B cell (primary cell): Measurements from ENCODE around the gene CAPN12. TPM values are rescaled to one million over a fixed set of nuclear protein-coding genes. Genes with fewer than 3 reads are reported as not detected.

ENCODE experiments used
- ATAC-seq: fragments of 200-7000 bp; cut with Tn5 transposase; one replicate; pipeline ENCODE4 v1.10.0; 2021; ENCODE audit warnings: low read depth, mild to moderate bottlenecking, moderate number of reproducible peaks, moderate library complexity
- CTCF ChIA-PET: fragments of 350-600 bp; sonication (Branson Sonifier 250); formaldehyde crosslinking; loops from one replicate; lab custom pipeline; 2021; ENCODE audit warnings: antibody characterized with exemption, inconsistent platforms; lab: Charles Lee
- POLR2A ChIA-PET: fragments of 350-600 bp; sonication (Branson Sonifier 250); formaldehyde crosslinking; loops from one replicate; lab custom pipeline; 2021; ENCODE audit warnings: antibody characterized with exemption; lab: Charles Lee
- DNase-seq: peaks from one replicate; pipeline ENCODE4 v3.0.0; 2013
- H2AFZ ChIP-seq: 2 replicates; pipeline ENCODE4 v1.6.1; 2012; ENCODE audit warnings: mild to moderate bottlenecking, low read depth, low read length; ENCODE audit not compliant: insufficient read depth, poor library complexity, severe bottlenecking
- H3K27ac ChIP-seq, 2 donors: 1 replicate in 1 of 2; 2 replicates in 1 of 2; pipeline ENCODE4 v1.5.1; 2012 to 2013; ENCODE audit warnings: low read length in 2 of 2, mild to moderate bottlenecking in 2 of 2, moderate library complexity in 1 of 2
- H3K27me3 ChIP-seq, 4 experiments: fragments of 200-600 bp in 1 of 4; sonication (generic) in 1 of 4; replicated peaks in 1 of 4; 1 replicate in 2 of 4; 2 replicates in 2 of 4; pipeline versions ENCODE4 v1.6.1 to v1.7.0; 2013 to 2016; ENCODE audit warnings: low read length in 3 of 4, mild to moderate bottlenecking in 2 of 4, mixed read lengths in 1 of 4, moderate library complexity in 1 of 4; ENCODE audit not compliant: insufficient read depth in 4 of 4, control insufficient read depth in 3 of 4; ENCODE audit errors: control extremely low read depth in 1 of 4
- H3K36me3 ChIP-seq, 2 experiments: replicated peaks in 1 of 2; 1 replicate in 1 of 2; 2 replicates in 1 of 2; pipeline versions ENCODE4 v1.6.1 to v1.7.1; 2013; ENCODE audit warnings: low read length in 1 of 2; ENCODE audit not compliant: insufficient read depth in 2 of 2, control insufficient read depth in 1 of 2; ENCODE audit errors: control extremely low read depth in 1 of 2, extremely low read depth in 1 of 2
- H3K4me1 ChIP-seq, 2 donors: fragments of 200-600 bp in 1 of 2; sonication (generic) in 1 of 2; 1 replicate in 1 of 2; 2 replicates in 1 of 2; pipeline versions ENCODE4 v1.5.1 to v1.6.1; 2013 to 2017; ENCODE audit warnings: low read length in 2 of 2; ENCODE audit not compliant: control insufficient read depth in 2 of 2, insufficient read depth in 2 of 2
- H3K4me2 ChIP-seq: replicated peaks from 2 replicates; pipeline ENCODE3; 2012; ENCODE audit warnings: mild to moderate bottlenecking, low read depth, low read length; ENCODE audit not compliant: poor library complexity, severe bottlenecking
- H3K4me3 ChIP-seq, 5 experiments: fragments of 200-600 bp in 1 of 5; sonication (generic) in 1 of 5; 1 replicate in 3 of 5; 2 replicates in 2 of 5; pipeline versions ENCODE4 v1.5.1 to v1.7.0; 2011 to 2016; ENCODE audit warnings: low read length in 4 of 5, mild to moderate bottlenecking in 4 of 5, low read depth in 2 of 5, control low read depth in 1 of 5, moderate library complexity in 1 of 5; ENCODE audit not compliant: insufficient read depth in 1 of 5; ENCODE audit errors: control extremely low read depth in 1 of 5, extremely low read depth in 1 of 5
- H3K79me2 ChIP-seq: fragments of 200-600 bp; sonication (generic); one replicate; pipeline ENCODE4 v1.6.0; 2016; ENCODE audit warnings: low read length; ENCODE audit not compliant: control insufficient read depth, insufficient read depth
- H3K9ac ChIP-seq: fragments of 200-600 bp; sonication (generic); 2 replicates; pipeline ENCODE4 v1.6.1; 2017; ENCODE audit warnings: mild to moderate bottlenecking, low read length, moderate library complexity
- H3K9me3 ChIP-seq, 3 donors: one replicate each; pipeline versions ENCODE4 v1.6.1 to v1.7.1; 2013; ENCODE audit warnings: low read length in 2 of 3; ENCODE audit not compliant: control insufficient read depth in 2 of 3, insufficient read depth in 1 of 3; ENCODE audit errors: control extremely low read depth in 1 of 3
- H4K20me1 ChIP-seq: 2 replicates; pipeline ENCODE4 v1.6.0; 2012; ENCODE audit warnings: mild to moderate bottlenecking, low read length; ENCODE audit not compliant: insufficient read depth, control insufficient read depth, poor library complexity, severe bottlenecking
- H3K27ac Mint-ChIP-seq: one replicate; pipeline ENCODE4 v1.8.0; 2021; ENCODE audit warnings: mixed read lengths
- H3K27me3 Mint-ChIP-seq: one replicate; pipeline ENCODE4 v1.8.0; 2021; ENCODE audit warnings: mixed read lengths
- H3K4me1 Mint-ChIP-seq: one replicate; pipeline ENCODE4 v1.8.0; 2021; ENCODE audit warnings: mixed read lengths
- H3K4me3 Mint-ChIP-seq: one replicate; pipeline ENCODE4 v1.8.0; 2021; ENCODE audit warnings: mixed read lengths
- H3K9me3 Mint-ChIP-seq: one replicate; pipeline ENCODE4 v1.8.0; 2022; ENCODE audit warnings: mixed read lengths; ENCODE audit not compliant: insufficient read depth
- EZH2 ChIP-seq: IDR thresholded peaks from 2 replicates; pipeline ENCODE4 v1.6.1; 2012; ENCODE audit warnings: borderline replicate concordance, low read depth, mild to moderate bottlenecking, moderate library complexity, low read length; ENCODE audit not compliant: insufficient read depth, poor library complexity, severe bottlenecking
- WGBS: methylation state at CpG from one replicate; pipeline ENCODE4 v1.1.5; 2013; ENCODE audit warnings: missing lambda C conversion rate; ENCODE audit not compliant: insufficient coverage; 5-methylcytosine and 5-hydroxymethylcytosine counted together
- intact Hi-C: fragments of 100-400 bp; cut with micrococcal nuclease; formaldehyde crosslinking; loops from one replicate; pipeline ENCODE4 v1.10.0; 2022
- polyA plus RNA-seq: library from polyadenylated mRNA; depleted of rRNA; stranded (reverse); fragments of >200 nt; gene quantifications from 2 replicates; pipeline ENCODE4 v1.2.3, GENCODE V29; 2012
- total RNA-seq, 2 donors: library from RNA; stranded (reverse); fragments of 120-200 nt in 1 of 2; gene quantifications; 1 replicate in 1 of 2; 2 replicates in 1 of 2; pipeline versions ENCODE4 v1.2.3 to v1.2.4, GENCODE V29; 2013 to 2022
- TF ChIP-seq, protein P1 (sequence below): fragments of 200-600 bp; IDR thresholded peaks from one replicate; pipeline ENCODE4 v1.8.0; 2022; ENCODE audit warnings: antibody characterized with exemption, mild to moderate bottlenecking

Gene CAPN12
- total and polyA plus RNA-seq, 2 donors (not counting 1 experiment from before 2014, with no cell fraction given) = 28.6 to 104 TPM

DNA sequence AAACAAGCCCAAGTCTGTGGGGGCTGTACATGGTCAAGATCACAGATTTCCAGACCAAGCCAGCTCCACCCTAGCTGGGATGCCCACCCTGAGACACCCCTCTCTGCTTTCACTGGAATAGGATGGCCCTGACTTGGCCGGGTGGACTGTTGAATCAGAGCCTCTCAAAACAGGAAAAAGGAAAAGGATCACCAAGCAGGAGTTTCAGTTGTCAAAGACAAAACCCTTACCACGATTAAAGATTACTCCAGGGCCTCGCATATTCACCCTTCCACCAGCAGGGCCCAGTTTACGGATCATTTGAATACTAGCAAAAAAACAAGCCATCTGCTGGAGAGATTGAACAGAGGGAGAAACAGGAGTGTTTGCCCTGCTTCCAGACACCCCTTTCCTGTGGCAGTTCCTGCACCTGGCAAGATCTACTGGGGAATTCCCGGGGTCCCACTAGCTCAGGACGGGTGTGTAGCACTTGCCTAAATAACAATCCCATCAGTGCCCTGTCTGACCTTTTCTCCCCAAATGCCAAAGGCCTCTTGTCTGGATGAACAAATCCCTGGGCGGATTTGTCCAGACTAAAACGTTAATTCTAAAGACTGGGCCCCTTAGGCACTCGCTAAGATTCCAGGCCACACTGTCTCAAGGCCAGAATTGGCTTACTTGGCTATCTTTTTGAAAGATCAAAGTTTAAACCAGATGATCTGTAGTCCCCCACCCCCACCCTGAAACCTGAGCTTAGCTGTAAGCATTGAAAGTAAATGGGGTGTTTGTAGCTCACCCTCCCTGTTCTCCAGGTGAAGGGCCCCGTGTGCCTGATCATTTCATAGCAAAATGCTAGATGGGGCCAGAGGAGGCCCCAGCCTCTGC lies 58.4 kb downstream of the CAPN12 start:
- H2AFZ ChIP-seq = no peak overlapping the region
- H3K4me2 ChIP-seq = peak overlapping the region; percentile 57
- H3K9me3 Mint-ChIP-seq = no peaks in the 10 kb centered on the region
- H3K79me2 ChIP-seq = peaks cover 98% of the 10 kb centered on the region
- no peaks in the 10 kb centered on the region for H3K27me3 ChIP-seq
- peak overlapping the region; percentile 66 for H3K4me3 Mint-ChIP-seq
- H3K4me1 Mint-ChIP-seq = peaks cover 64% of the 10 kb centered on the region
- H3K27ac ChIP-seq = peak overlapping the region; percentile 8 to 83
- DNase-seq (no peak), ATAC-seq (peak; percentile 14)
- H3K36me3 ChIP-seq = peaks cover 0 to 12% of the 10 kb centered on the region in 2 experiments
- peak overlapping the region; percentile 85 for H3K27ac Mint-ChIP-seq
- H3K9ac ChIP-seq = peak overlapping the region; percentile 55
- CTCF ChIA-PET = interaction anchor here (1.1 to 1.4 kb wide), 2 partner anchors 21 to 49 kb away, joined by 3 to 9 read pairs; no protein-coding TSS in a partner anchor
- peaks cover 69% of the 10 kb centered on the region for H4K20me1 ChIP-seq
- no peaks in the 10 kb centered on the region for H3K9me3 ChIP-seq
- 43% methylated on average over 7 of the region's 10 CpGs for WGBS
- peaks cover 31 to 50% of the 10 kb centered on the region in 2 donors for H3K4me1 ChIP-seq
- H3K4me3 ChIP-seq = no peak overlapping the region
- no peak for TF ChIP-seq EZH2
- TF ChIP-seq, protein P1, sequence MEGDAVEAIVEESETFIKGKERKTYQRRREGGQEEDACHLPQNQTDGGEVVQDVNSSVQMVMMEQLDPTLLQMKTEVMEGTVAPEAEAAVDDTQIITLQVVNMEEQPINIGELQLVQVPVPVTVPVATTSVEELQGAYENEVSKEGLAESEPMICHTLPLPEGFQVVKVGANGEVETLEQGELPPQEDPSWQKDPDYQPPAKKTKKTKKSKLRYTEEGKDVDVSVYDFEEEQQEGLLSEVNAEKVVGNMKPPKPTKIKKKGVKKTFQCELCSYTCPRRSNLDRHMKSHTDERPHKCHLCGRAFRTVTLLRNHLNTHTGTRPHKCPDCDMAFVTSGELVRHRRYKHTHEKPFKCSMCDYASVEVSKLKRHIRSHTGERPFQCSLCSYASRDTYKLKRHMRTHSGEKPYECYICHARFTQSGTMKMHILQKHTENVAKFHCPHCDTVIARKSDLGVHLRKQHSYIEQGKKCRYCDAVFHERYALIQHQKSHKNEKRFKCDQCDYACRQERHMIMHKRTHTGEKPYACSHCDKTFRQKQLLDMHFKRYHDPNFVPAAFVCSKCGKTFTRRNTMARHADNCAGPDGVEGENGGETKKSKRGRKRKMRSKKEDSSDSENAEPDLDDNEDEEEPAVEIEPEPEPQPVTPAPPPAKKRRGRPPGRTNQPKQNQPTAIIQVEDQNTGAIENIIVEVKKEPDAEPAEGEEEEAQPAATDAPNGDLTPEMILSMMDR = peak; percentile 33
- intact Hi-C loops = loop anchor here (5.0 to 10.0 kb wide), 2 partner anchors 34 to 51 kb away; no protein-coding TSS in a partner anchor
- POLR2A ChIA-PET = interaction anchor here (0.6 kb wide), 1 partner anchor 459 kb away, joined by 6 read pairs; no protein-coding TSS in a partner anchor
- H3K27me3 Mint-ChIP-seq = no peaks in the 10 kb centered on the region
